C4-2B (cell line): ENCODE data around the gene TRAF3.
"Not testable (repeated sequence)": the region's sequence is repeated elsewhere in the genome, so short reads cannot be mapped to it uniquely, and the experiment has no call there.

Experiments used
- H3K27ac ChIP-seq: fragments of 450-650 bp; 2 replicates; pipeline ENCODE4 v1.5.1; 2017
- CTCF ChIP-seq: fragments of 450-650 bp; conservative IDR thresholded peaks from 2 replicates; pipeline ENCODE4 v1.5.1; 2017; ENCODE audit warnings: mild to moderate bottlenecking
- ZFX ChIP-seq: fragments of 450-650 bp; IDR thresholded peaks from 2 replicates; pipeline ENCODE4 v1.6.1; 2017

The TRAF3 gene

GRCh38 chr14:102868956-102869547 is 91.8 kb downstream of the TRAF3 start:
- H3K27ac ChIP-seq: no peak overlapping the region
- TF ChIP-seq ZFX: no peak
- no peak for TF ChIP-seq CTCF

GRCh38 chr14:102870246-102870645 is 93.0 kb downstream of the TRAF3 start:
- no peak overlapping the region for H3K27ac ChIP-seq
- TF ChIP-seq ZFX (no peak), CTCF (no peak)

GRCh38 chr14:102870994-102871831 is 94.0 kb downstream of the TRAF3 start:
- 0 out of 2 replicates have a peak overlapping the region, but pooled peaks have one; percentile 1 for H3K27ac ChIP-seq
- no peak for TF ChIP-seq ZFX
- no peak for TF ChIP-seq CTCF

- TF ChIP-seq ZFX (no peak), CTCF (no peak)
- no peak overlapping the region for H3K27ac ChIP-seq
These were observed 94.8 kb downstream of the TRAF3 start for GRCh38 chr14:102872020-102872419.

GRCh38 chr14:102873131-102873530 is 95.9 kb downstream of the TRAF3 start:
- peak overlapping the region; percentile 69 for H3K27ac ChIP-seq
- TF ChIP-seq CTCF (no peak), ZFX (no peak)

- TF ChIP-seq ZFX: no peak
- no peak for TF ChIP-seq CTCF
- H3K27ac ChIP-seq: peak overlapping the region; percentile 69
These were observed 96.4 kb downstream of the TRAF3 start for GRCh38 chr14:102873546-102874061.

- no peak for TF ChIP-seq ZFX
- no peak for TF ChIP-seq CTCF
- H3K27ac ChIP-seq: no peak overlapping the region
These were observed 98.4 kb downstream of the TRAF3 start for GRCh38 chr14:102875652-102876051.

GRCh38 chr14:102877511-102877910 is 100.3 kb downstream of the TRAF3 start:
- not testable (repeated sequence) for H3K27ac ChIP-seq
